GM19468 (cell line): ENCODE measurements around the gene KCTD13.

Source experiments
- ATAC-seq: cut with Tn5 transposase; IDR thresholded peaks from one replicate; pipeline ENCODE4 v1.9.1; 2021; ENCODE audit warnings: mild to moderate bottlenecking, moderate library complexity, moderate number of reproducible peaks; ENCODE audit not compliant: unreplicated experiment; ENCODE audit errors: extremely low read depth

KCTD13 gene

GRCh38 chr16:29908719-29909220, 17.3 kb downstream of the KCTD13 start:
- ATAC-seq = no peak

- ATAC-seq = no peak
Observed at GRCh38 chr16:29907973-29908372, 18.1 kb downstream of the KCTD13 start.

DNA sequence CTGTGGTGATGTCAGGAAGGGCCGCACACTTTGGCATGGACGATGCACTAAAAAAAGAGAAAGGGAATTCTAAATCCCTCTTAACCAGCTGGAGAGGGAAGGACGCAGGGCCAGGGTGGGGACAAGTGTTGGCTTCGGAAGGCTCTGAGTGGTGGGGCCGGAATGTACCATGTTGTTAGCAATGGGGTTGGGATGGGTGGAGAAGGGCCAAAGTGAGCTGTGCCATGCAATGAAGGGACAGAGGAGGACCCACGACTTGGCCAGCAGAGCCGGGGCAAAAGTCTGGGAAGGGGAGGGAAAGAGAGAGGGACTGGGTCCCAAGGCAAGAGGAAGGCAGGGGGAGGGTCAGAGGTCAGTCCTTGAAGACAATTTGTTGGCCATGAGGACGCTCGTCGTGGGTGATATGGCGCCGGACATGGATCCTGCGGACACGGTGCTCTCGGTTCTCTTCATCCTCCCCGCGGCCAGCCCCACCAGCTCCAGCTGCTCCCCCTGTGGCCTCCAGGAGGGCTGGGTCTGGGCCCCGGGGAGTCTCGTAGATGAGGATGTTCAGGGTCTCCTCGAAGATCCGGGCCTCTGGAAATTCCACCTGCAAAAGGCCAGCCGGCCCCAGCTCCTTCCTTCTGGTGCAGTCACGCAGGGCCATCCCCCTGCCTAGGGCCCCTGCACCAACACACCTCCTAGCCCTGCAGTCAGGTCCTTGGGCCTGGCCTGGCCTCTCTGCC, 19.3 kb downstream of the KCTD13 start:
- ATAC-seq = no peak

DNA sequence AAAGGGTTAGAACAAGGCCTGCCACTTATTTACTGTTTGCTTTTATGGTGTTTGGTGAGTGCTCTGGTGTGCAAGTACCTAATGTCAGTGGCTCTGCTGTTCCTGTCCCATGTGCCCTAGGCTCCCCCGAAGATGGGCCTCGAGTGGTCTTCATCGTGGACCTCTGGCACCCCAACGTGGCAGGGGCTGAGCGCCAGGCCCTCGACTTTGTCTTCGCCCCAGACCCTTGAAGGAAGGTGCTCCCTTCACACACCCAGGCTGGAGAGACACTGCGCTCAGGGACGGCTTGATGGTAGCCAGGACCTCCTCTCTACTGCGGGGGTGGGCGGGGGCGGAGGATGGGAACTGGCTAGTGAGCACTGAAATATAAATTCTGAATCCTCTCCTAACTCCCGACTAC, 20.4 kb downstream of the KCTD13 start:
- no peak for ATAC-seq

DNA sequence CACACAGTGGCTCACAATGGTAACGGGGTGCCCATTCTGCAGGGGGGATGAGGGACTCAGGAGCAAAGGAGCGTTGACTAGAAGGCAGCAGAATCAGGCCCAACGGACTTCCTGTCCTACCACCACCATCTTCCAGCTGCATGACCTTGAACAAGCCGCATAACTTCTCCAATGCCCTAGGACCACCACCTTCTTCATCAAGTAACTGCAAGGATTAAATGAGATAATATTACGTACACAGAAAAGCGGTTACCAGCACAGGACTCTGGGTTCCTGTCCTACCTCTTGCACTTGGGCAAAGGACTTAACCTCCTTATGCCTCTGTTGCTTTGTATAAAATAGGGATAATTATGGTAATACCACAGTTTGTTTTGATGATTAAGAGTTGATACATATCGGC, 21.1 kb downstream of the KCTD13 start:
- ATAC-seq = no peak

- no peak for ATAC-seq
Observed at GRCh38 chr16:29903590-29903989, 22.4 kb downstream of the KCTD13 start.

DNA sequence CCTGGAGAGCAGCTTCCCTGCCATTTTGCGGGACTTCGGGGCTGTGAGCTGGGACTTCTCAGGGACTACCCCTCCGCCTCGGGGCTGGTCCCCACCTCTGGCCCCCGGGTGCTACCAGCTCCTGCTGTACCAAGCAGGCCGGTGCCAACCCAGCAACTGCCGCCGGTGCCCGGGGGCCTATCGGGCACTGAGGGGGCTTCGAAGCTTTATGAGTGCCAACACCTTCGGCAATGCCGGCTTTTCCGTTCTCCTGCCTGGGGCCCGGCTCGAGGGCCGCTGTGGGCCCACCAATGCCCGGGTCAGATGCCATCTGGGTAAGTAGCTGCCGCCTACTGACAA, 24.4 kb downstream of the KCTD13 start:
- no peak for ATAC-seq

DNA sequence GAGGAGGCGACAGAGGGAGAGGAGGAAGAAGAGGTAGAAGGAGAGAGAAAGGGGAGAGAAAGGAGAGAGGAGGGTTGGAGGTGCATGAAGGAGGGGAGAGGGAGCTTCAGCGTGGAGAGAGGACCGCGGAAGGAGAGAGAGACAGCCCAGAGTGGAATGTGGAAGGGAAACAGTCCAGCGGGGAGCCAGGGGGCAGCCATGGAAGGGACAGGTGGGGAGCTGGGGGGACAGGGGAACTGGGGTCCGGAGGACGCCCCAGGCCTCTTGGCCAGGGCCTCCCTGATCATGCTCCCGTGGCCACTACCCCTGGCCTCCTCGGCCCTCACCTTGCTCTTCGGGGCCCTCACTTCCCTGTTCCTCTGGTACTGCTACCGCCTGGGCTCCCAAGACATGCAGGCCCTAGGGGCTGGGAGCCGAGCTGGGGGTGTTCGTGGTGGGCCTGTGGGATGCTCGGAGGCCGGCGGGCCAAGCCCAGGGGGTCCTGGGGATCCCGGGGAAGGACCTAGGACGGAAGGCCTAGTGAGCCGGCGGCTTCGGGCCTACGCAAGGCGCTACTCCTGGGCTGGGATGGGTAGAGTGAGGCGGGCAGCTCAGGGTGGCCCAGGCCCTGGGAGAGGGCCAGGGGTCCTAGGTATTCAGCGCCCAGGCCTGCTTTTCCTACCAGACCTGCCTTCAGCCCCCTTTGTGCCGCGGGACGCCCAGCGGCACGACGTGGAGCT, 25.0 kb downstream of the KCTD13 start:
- ATAC-seq = no peak

- no peak for ATAC-seq
Observed at GRCh38 chr16:29900102-29900887, 25.7 kb downstream of the KCTD13 start, which contains the start of gene ASPHD1. Gene ASPHD1, plus strand, starts transcription at chr16:29900488. Its CDS starts 484 bp downstream, at chr16:29900972.

- ATAC-seq = no peak
Observed at GRCh38 chr16:29899516-29900101, 26.4 kb downstream of the KCTD13 start, which contains the start of gene SEZ6L2. Gene SEZ6L2, minus strand, starts transcription at chr16:29899550. Its CDS starts 531 bp downstream, at chr16:29899019.

GRCh38 chr16:29898804-29899515, 27.1 kb downstream of the KCTD13 start:
- no peak for ATAC-seq

- no peak for ATAC-seq
Observed at GRCh38 chr16:29898135-29898803, 27.8 kb downstream of the KCTD13 start.

- ATAC-seq = no peak
Observed at GRCh38 chr16:29897333-29897732, 28.7 kb downstream of the KCTD13 start.

DNA sequence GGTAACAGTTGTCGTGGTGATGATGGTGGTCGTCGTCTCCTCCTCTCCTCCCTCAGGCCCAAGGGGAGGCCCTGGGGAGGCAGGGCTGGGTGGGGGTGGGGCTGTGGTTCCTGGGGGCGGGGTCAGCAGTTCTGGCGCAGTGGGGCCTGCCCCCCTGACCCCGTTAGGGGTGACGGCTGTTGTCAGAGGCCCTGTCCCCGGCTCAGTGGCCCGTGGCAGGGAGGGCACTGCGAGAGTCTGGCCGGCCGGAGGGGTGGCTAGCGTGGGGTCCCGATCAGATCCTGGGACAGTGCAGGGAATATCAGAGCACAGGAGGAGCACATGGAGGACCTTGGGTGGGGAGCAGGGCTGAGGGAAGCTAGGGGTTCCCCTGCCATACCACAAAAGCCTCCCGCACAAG, 29.2 kb downstream of the KCTD13 start:
- no peak for ATAC-seq

- ATAC-seq = no peak
Observed at GRCh38 chr16:29894352-29894751, 31.7 kb downstream of the KCTD13 start.

DNA sequence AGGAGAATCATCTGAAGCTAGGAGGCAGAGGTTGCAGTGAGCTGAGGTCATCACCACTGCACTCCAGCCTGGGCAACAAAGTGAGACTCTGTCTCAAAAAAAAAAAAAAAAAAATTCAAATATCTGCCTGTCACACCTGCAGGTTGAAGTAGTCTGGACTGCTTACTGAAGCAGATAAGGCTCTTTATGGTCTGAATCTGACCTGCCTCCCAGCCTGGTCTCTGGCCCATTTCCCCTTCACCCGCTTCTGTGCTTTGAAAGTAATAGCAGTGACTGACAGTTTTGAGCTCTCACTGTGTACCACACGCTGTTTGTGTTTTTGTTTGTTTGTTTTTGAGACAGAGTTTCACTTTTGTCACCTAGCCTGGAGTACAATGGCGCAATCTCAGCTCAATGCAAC, 32.5 kb downstream of the KCTD13 start:
- ATAC-seq = no peak

- no peak for ATAC-seq
Observed at GRCh38 chr16:29892458-29892813, 33.6 kb downstream of the KCTD13 start.

GRCh38 chr16:29891525-29892457, 34.2 kb downstream of the KCTD13 start:
- ATAC-seq = no peak
